Thoracic aorta (tissue), 2 donors: ENCODE results near the gene ANXA6. TPM values are rescaled to one million over a fixed set of nuclear protein-coding genes. Genes with fewer than 3 reads are reported as not detected.

Experiments used
- ATAC-seq: fragments of 150-250 bp; one replicate; pipeline ENCODE4 v1.8.0; 2017; ENCODE audit warnings: low read depth; ENCODE audit not compliant: insufficient number of reproducible peaks, low FRiP score
- DNase-seq: peaks from one replicate; pipeline ENCODE4 v3.0.0-alpha.2; 2020; ENCODE audit warnings: low spot score
- H3K27ac ChIP-seq, 2 donors: fragments of 200-600 bp; sonication (generic); 1 replicate in 1 of 2; 2 replicates in 1 of 2; pipeline ENCODE4 v1.5.1; 2016; ENCODE audit warnings: mild to moderate bottlenecking in 2 of 2, moderate library complexity in 2 of 2
- H3K27me3 ChIP-seq: fragments of 200-600 bp; sonication (generic); replicated peaks from 2 replicates; pipeline ENCODE4 v1.6.0; 2016; ENCODE audit warnings: mild to moderate bottlenecking; ENCODE audit not compliant: insufficient read depth
- H3K36me3 ChIP-seq: fragments of 200-600 bp; sonication (generic); one replicate; pipeline ENCODE4 v1.5.1; 2016
- H3K4me1 ChIP-seq, 2 donors: fragments of 200-600 bp; sonication (generic); 1 replicate in 1 of 2; 2 replicates in 1 of 2; pipeline versions ENCODE4 v1.5.1 to v1.6.0; 2016; ENCODE audit warnings: low read depth in 2 of 2, mild to moderate bottlenecking in 1 of 2; ENCODE audit not compliant: control insufficient read depth in 1 of 2
- H3K4me3 ChIP-seq: fragments of 200-600 bp; sonication (generic); 2 replicates; pipeline ENCODE4 v1.5.1; 2016; ENCODE audit warnings: mild to moderate bottlenecking
- H3K9me3 ChIP-seq: fragments of 200-600 bp; sonication (generic); 2 replicates; pipeline ENCODE4 v1.5.1; 2016
- total RNA-seq, 2 donors: library from RNA; depleted of rRNA; stranded (reverse); fragments of >200 nt; gene quantifications; one replicate each; pipeline versions ENCODE4 v1.1.0 to v1.2.3, GENCODE V29; 2016
- TF ChIP-seq, protein P1 (sequence below): fragments of 200-600 bp; sonication (generic); IDR thresholded peaks from one replicate; pipeline ENCODE4 v1.5.1; 2019; ENCODE audit warnings: antibody characterized with exemption

The ANXA6 gene
- total RNA-seq, 2 donors from 2014 or later: 207 to 349 TPM

DNA sequence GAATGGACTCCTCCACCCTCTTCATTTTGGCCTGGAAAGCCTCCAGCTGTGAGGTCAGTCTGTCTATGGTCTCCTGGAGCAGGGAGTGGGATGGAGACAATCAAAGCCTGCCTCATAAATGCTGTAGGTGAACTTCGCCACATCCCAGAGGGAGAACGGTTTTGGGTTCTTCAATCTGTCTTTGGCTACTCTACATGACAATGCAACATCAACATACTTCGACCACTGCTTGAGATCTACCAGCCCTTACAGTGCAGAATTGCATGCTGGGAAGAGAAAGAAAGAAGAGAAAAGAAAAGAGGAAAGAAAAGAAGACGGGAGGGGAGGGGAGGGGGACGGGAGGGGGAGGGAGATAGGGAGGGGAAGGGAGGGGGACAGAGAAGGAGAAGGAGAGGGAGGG is 28.5 kb upstream of the ANXA6 start:
- no peak for ATAC-seq
- peaks cover 13% of the 10 kb centered on the region for H3K36me3 ChIP-seq

DNA sequence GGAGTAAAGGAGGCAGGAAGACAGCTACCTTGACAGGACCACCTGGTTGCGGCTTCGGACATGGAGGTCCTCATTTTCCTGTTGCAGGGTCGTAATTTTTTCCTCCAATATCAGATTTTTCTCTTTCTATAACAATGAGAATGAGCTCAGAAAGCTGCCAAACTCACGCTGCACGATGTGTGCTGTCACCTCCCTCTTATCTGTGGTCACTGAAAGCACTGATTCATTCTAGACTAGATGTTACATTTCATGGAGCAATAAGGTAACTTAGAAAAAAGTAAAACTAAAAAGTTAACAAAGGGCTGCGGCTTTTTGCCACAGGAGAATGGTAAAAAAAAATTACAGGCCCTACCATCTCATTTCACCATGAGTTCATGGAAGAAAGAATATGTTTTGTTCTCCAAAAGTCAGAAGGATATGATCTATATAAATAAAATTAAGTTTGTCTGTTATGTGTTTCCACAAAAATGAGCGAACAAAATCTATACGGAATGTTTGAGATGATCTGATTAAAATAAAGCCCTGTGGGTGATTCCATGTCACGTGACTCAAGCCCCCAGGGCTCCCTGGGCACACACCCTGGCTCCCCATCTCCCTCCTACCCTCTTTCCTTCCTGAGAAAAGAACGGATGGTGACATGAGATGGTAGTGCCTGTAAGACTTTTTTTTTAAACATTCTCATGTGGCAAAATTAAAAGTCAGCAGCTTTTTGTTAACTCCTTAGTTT is 26.9 kb upstream of the ANXA6 start:
- ATAC-seq (no peak), DNase-seq (no peak)
- H3K27me3 ChIP-seq: no peaks in the 10 kb centered on the region
- no peaks in the 10 kb centered on the region for H3K9me3 ChIP-seq
- H3K36me3 ChIP-seq: peaks cover 13% of the 10 kb centered on the region
- TF ChIP-seq, protein P1, sequence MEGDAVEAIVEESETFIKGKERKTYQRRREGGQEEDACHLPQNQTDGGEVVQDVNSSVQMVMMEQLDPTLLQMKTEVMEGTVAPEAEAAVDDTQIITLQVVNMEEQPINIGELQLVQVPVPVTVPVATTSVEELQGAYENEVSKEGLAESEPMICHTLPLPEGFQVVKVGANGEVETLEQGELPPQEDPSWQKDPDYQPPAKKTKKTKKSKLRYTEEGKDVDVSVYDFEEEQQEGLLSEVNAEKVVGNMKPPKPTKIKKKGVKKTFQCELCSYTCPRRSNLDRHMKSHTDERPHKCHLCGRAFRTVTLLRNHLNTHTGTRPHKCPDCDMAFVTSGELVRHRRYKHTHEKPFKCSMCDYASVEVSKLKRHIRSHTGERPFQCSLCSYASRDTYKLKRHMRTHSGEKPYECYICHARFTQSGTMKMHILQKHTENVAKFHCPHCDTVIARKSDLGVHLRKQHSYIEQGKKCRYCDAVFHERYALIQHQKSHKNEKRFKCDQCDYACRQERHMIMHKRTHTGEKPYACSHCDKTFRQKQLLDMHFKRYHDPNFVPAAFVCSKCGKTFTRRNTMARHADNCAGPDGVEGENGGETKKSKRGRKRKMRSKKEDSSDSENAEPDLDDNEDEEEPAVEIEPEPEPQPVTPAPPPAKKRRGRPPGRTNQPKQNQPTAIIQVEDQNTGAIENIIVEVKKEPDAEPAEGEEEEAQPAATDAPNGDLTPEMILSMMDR: no peak
- no peak overlapping the region for H3K27ac ChIP-seq
- no peaks in the 10 kb centered on the region for H3K4me1 ChIP-seq
- no peak overlapping the region for H3K4me3 ChIP-seq

More for the DNA sequence above, 28.5 kb upstream of the ANXA6 start:
- H3K4me3 ChIP-seq: no peak overlapping the region
- no peaks in the 10 kb centered on the region for H3K4me1 ChIP-seq
- H3K9me3 ChIP-seq: no peaks in the 10 kb centered on the region
- no peak for DNase-seq
- H3K27me3 ChIP-seq: no peaks in the 10 kb centered on the region
- TF ChIP-seq, protein P1: no peak
- H3K27ac ChIP-seq: no peak overlapping the region

DNA sequence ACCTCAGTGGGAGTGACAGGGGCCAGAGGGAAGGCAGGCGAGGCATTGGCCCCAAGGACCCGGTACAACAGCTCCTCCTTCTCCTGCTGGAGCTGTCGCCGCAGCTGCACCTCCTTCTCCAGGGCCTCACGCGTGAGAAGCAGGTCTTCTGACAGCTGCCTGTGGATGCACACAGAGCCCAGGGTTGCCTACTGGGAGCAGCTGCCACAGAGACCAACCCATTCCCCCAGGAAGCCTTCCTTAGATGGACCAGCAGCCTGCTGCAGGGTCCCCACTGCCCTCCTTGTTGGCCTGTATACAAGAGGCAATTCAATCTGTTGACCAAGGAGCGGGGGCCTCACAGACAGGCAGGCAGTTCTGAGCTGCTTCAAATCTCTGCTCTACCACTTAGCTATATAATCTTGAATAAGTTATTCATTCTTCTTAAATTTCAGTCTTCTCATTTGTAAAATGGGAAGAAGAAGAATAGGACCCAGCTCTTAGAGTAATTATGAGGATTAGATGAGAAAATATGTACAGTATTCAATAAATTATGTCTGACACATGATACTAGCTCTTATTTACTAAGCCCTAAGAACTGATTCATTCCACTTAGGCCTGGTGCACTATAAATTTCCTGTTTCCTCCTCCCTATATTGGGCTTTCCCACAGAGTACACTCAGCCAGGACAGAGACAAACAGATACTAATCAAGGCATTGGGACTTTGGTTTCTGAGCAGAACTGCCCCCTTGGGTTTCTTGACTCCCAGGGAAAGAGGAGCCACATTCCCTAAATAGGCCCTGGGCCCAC is 26.1 kb upstream of the ANXA6 start:
- Histone ChIP-seq H3K27me3 (no peaks in the 10 kb centered on the region), H3K27ac (no peak overlapping the region), H3K36me3 (peaks cover 15% of the 10 kb centered on the region), H3K9me3 (no peaks in the 10 kb centered on the region), H3K4me3 (no peak overlapping the region), H3K4me1 (no peaks in the 10 kb centered on the region)
- TF ChIP-seq, protein P1: no peak
- ATAC-seq (no peak), DNase-seq (no peak)

DNA sequence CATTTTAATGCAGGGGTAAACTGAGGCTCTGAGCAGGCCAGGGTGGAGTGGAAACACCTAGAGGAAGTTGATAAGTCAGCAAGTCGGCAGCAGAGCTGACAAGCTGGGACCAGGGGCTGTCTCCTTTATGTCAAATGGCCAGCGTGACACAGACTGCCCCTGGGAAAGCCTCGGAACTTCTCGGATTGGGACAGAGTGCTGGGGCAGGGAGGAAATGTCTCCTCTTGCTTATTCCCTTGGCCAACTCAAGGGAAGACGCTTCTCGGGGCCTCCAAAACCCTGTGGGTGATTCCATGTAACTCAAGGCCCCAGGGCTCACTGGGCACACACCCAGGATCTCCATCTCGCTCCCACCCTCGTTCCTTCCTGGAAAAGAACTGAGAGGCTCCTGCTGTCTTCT is 25.4 kb upstream of the ANXA6 start:
- H3K36me3 ChIP-seq: peaks cover 16% of the 10 kb centered on the region
- no peak for DNase-seq
- no peaks in the 10 kb centered on the region for H3K9me3 ChIP-seq
- ATAC-seq: no peak
- no peaks in the 10 kb centered on the region for H3K4me1 ChIP-seq
- TF ChIP-seq, protein P1: no peak
- no peaks in the 10 kb centered on the region for H3K27me3 ChIP-seq
- H3K4me3 ChIP-seq: no peak overlapping the region
- H3K27ac ChIP-seq: no peak overlapping the region

DNA sequence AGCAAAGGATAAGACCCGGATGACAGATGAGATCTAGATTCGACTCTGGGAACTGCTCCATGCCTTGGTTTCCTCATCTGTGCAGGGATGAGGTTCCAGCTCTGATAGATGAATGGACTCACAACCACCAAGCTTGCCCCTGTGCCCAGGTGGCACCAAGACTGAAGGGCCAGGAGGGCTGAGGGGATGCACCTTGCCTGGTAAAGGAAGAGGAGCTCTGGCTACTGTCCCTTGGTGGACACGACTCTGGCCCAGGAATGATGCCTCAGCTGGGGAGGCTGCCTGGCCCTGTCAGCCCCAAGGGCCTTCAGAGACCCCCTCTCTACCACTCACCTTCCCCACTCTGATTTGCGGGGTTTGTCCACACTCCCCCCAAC is 24.9 kb upstream of the ANXA6 start:
- no peaks in the 10 kb centered on the region for H3K9me3 ChIP-seq
- DNase-seq (no peak), ATAC-seq (no peak)
- H3K27me3 ChIP-seq: no peaks in the 10 kb centered on the region
- peaks cover 16% of the 10 kb centered on the region for H3K36me3 ChIP-seq
- H3K4me3 ChIP-seq: no peak overlapping the region
- no peaks in the 10 kb centered on the region for H3K4me1 ChIP-seq
- H3K27ac ChIP-seq: no peak overlapping the region
- TF ChIP-seq, protein P1: no peak
